Stromal cell of bone marrow (primary cell): ENCODE results near the gene SIPA1L3.
"Not testable (repeated sequence)": the region's sequence is repeated elsewhere in the genome, so short reads cannot be mapped to it uniquely, and the experiment has no call there.

Experiments used
- DNase-seq: peaks from one replicate; pipeline ENCODE4 v3.0.0-alpha.2; 2012; ENCODE audit warnings: low read depth

The SIPA1L3 gene

GRCh38 chr19:37906869-37907734 is at the start of gene SIPA1L3:
SIPA1L3 (plus strand) TSS chr19:37907208; CDS start chr19:38081566, 174,358 bp downstream.
- peak; percentile 92 for DNase-seq

- no peak for DNase-seq
These were observed 42.5 kb upstream of the SIPA1L3 start for GRCh38 chr19:37864501-37864900.

- DNase-seq: not testable (repeated sequence)
These were observed 41.1 kb upstream of the SIPA1L3 start for GRCh38 chr19:37865930-37866329.

GRCh38 chr19:37867831-37868230 is 39.2 kb upstream of the SIPA1L3 start:
- DNase-seq: no peak

- DNase-seq: no peak
These were observed 37.2 kb upstream of the SIPA1L3 start for GRCh38 chr19:37869766-37870340.

GRCh38 chr19:37872383-37872782 is 34.6 kb upstream of the SIPA1L3 start:
- DNase-seq: no peak

GRCh38 chr19:37874784-37875183 is 32.2 kb upstream of the SIPA1L3 start:
- DNase-seq: no peak

- DNase-seq: no peak
These were observed 31.0 kb upstream of the SIPA1L3 start for GRCh38 chr19:37876032-37876431.

- DNase-seq: no peak
These were observed 29.9 kb upstream of the SIPA1L3 start for GRCh38 chr19:37877147-37877546.

GRCh38 chr19:37885392-37885791 is 21.6 kb upstream of the SIPA1L3 start:
- DNase-seq: no peak

GRCh38 chr19:37886571-37886970 is 20.4 kb upstream of the SIPA1L3 start:
- no peak for DNase-seq

- no peak for DNase-seq
These were observed 13.0 kb upstream of the SIPA1L3 start for GRCh38 chr19:37893845-37894575.

GRCh38 chr19:37896180-37896579 is 10.8 kb upstream of the SIPA1L3 start:
- DNase-seq: no peak

GRCh38 chr19:37899453-37899852 is 7.6 kb upstream of the SIPA1L3 start:
- DNase-seq: no peak

GRCh38 chr19:37899966-37900365 is 7.0 kb upstream of the SIPA1L3 start:
- DNase-seq: no peak

- DNase-seq: peak; percentile 29
These were observed 4.3 kb upstream of the SIPA1L3 start for GRCh38 chr19:37902668-37903067.

- no peak for DNase-seq
These were observed 3.9 kb upstream of the SIPA1L3 start for GRCh38 chr19:37903096-37903495.

- DNase-seq: no peak
These were observed 801 bp upstream of the SIPA1L3 start, which contains the start of gene WDR87 for GRCh38 chr19:37905946-37906868. WDR87 (minus strand) TSS chr19:37906594; CDS start chr19:37898239, 8,355 bp downstream.

GRCh38 chr19:37907735-37908455 is 887 bp downstream of the SIPA1L3 start:
- DNase-seq: no peak

GRCh38 chr19:37909661-37910199 is 2.7 kb downstream of the SIPA1L3 start:
- DNase-seq: no peak

- DNase-seq: no peak
These were observed 7.9 kb downstream of the SIPA1L3 start for GRCh38 chr19:37914908-37915307.
